Epithelial cell of proximal tubule (primary cell): ENCODE measurements around the gene ANK3. TPM values are rescaled to one million over a fixed set of nuclear protein-coding genes. Genes with fewer than 3 reads are reported as not detected.
A peak's percentile ranks its signal among the peaks of the same experiment; 100 is the strongest.

Experiments
- DNase-seq: peaks from one replicate; pipeline ENCODE4 v3.0.0-alpha.2; 2011; ENCODE audit warnings: low read depth
- H3K4me3 ChIP-seq: 2 replicates; pipeline ENCODE4 v1.5.1; 2011; ENCODE audit warnings: low read depth, mild to moderate bottlenecking, low read length
- total RNA-seq: library from RNA; depleted of rRNA; stranded (reverse); fragments of >200 nt; gene quantifications from 2 replicates; pipeline ENCODE4 v1.2.3, GENCODE V29; 2015
- TF ChIP-seq, protein P1 (sequence below): conservative IDR thresholded peaks from 2 replicates; pipeline ENCODE4 v1.5.1; 2012; ENCODE audit warnings: low read depth, mild to moderate bottlenecking, low read length

The ANK3 gene
- total RNA-seq, 1 donor from 2014 or later: 6.6 TPM

DNA sequence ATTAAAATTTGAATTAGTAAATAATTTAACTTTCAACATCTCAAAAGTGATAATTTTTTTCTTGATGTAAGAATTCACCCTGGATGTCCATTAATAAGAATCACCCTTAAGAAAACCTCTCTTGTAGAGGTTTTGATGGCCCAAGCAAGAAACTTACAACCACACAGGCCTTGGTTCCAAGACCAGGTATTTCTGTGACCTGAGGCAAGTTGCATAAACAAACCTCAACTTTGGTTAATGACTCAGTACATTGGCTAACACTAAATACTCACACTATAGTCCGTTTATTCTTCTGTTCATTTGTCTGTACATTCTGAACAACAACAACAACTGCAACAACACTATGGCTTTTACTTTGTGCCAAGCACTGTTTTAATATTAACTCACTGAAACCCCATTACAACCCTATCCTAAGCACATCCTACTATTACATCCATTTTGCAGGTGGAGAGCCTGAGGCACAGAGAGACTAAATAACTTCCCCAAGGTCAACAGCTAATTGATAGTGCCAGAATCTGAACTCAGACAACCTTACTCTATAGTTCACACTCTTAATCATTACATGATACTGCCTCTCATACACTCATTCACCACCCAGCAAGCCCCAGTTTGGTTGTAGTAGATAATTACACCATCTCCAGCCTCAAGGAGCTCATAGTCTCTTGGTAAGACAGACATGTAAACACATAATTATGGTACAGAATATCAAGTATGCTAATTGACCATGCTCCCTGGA, 6.6 kb downstream of the ANK3 start:
- TF ChIP-seq, protein P1, sequence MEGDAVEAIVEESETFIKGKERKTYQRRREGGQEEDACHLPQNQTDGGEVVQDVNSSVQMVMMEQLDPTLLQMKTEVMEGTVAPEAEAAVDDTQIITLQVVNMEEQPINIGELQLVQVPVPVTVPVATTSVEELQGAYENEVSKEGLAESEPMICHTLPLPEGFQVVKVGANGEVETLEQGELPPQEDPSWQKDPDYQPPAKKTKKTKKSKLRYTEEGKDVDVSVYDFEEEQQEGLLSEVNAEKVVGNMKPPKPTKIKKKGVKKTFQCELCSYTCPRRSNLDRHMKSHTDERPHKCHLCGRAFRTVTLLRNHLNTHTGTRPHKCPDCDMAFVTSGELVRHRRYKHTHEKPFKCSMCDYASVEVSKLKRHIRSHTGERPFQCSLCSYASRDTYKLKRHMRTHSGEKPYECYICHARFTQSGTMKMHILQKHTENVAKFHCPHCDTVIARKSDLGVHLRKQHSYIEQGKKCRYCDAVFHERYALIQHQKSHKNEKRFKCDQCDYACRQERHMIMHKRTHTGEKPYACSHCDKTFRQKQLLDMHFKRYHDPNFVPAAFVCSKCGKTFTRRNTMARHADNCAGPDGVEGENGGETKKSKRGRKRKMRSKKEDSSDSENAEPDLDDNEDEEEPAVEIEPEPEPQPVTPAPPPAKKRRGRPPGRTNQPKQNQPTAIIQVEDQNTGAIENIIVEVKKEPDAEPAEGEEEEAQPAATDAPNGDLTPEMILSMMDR: no peak
- no peak overlapping the region for H3K4me3 ChIP-seq
- peak; percentile 71 for DNase-seq

DNA sequence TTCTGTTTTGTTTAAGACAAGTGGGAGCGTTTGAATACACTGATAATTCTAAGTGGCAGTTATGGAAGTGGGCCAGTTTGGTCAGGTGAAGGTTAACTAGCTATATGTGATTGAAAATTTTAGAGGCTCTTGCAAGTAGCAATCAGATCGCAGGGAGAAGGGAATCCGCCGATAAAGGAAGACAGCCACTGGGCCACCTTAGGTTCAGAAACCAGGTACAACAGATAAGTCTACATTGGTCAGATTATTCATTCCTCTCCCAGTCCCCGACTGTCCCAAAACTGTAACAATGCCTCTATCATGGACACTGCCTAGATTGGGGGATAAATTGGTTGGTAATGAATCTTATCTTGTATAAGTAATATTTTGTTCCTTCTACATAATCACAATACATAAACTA, 8.9 kb downstream of the ANK3 start:
- DNase-seq: no peak
- TF ChIP-seq, protein P1: no peak
- no peak overlapping the region for H3K4me3 ChIP-seq

DNA sequence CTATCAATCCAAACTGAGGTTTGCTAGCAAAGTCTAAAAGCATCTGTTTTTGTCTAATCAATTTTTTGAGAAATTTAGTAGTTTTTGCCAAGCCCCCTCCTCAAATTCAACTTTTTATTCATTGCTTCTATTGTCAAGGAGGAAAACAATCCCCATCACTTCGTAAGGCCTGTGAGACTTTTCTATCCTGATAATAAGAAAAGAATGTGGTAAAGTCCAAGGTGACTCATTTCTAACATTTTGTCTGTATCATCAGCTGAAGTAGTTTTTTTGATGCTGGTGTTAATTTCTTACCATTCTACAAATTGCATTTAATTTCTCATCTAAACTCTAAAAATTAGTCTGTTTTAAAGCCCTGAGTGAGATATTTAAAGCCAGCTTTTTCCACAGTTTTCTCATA, 11.7 kb downstream of the ANK3 start:
- TF ChIP-seq, protein P1: no peak
- no peak overlapping the region for H3K4me3 ChIP-seq
- DNase-seq: no peak

DNA sequence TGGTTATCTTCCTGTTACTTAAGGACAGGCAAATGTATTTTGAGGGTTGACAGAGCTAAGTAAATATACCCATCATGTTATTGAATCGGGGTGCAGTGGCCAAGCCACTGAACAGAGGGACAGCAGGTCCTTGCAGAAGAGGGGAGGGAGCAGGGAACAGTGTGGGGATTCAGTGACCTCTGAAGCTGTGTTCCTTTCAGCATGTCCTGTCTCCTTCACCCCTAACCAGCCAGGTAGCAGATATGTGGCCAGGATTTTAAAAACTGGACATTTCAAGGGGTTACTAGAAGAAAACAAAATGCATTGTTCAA, 12.7 kb downstream of the ANK3 start:
- no peak overlapping the region for H3K4me3 ChIP-seq
- no peak for DNase-seq
- TF ChIP-seq, protein P1: no peak

DNA sequence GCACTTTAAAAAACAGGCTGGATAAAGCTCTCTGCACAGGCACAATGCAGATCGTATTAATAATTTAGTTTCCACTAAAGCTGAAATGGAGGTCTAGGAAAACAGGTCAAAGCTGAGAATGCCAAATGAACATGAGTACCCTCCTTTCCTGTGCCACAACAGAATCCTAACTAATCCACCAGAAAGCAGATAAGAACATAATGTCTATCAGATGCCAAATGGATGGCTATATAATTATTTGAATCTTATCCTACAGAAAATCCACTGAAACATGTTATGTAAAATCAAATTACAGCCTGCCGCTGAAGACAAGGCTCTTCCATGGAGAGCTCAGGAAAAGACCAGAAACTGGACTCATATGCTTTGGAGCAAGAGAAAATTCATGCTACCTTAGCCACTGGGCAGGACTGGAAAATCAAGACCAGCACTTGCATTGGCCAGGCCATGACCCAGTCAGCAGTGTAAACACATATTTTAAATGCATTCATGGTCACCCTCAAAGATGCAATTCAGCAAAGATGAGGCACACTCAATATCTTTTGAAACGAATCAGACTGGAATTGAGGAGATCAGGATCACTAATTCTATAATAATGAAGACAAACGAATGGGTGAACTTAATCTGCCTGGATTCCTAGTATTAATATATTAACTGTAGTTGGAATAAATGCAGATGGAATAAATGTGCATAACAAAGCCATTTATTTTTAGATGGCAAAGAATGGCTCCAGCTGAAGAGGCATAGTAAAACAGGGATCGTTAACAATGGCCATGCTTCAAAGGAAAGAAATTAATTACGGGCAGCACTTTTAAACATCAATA, 13.2 kb downstream of the ANK3 start:
- H3K4me3 ChIP-seq: no peak overlapping the region
- DNase-seq: no peak
- TF ChIP-seq, protein P1: no peak

DNA sequence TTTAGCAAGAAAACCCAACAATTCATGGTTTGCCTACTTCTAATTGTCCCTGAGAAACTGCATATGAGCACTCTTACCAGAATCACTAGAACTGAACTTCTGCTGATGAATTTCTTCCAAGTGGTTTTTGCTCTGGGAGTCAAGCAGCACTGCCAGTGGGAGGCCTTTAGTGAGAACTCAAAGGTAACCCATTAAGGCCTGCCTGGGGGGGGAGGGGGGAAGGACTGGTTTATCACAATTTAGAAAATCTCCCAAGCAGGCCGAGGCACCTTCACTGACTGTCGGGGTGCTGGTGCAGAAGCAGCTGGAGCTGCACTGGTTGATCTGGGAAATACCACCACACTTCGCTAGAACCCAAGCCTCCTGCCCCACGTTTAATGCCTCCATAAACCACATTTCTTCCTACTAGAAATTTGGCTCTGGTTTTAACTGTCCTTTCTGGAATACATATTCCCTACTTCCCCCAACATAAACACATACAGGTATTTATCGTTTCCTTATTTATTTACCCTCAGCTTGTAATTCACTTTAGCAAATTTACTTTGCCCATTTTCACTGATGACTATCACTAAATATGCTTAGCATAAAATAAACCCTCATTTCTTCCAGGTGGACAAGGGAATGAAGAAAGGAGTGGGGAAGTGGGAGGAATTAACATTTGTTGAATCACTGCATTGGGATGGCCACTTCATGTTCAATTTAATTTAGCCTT, 14.2 kb downstream of the ANK3 start:
- TF ChIP-seq, protein P1: no peak
- no peak overlapping the region for H3K4me3 ChIP-seq
- DNase-seq: no peak
